C4-2B (cell line): ENCODE results near the gene AMHR2.

Experiments
- CTCF ChIP-seq: fragments of 450-650 bp; conservative IDR thresholded peaks from 2 replicates; pipeline ENCODE4 v1.5.1; 2017; ENCODE audit warnings: mild to moderate bottlenecking
- ZFX ChIP-seq: fragments of 450-650 bp; IDR thresholded peaks from 2 replicates; pipeline ENCODE4 v1.6.1; 2017

GRCh38 chr12:53450936-53451335 is 27.3 kb downstream of the AMHR2 start:
- TF ChIP-seq CTCF (no peak), ZFX (no peak)
